Measurements from ENCODE around the gene ANKRD34B. TPM values are rescaled to one million over a fixed set of nuclear protein-coding genes. Genes with fewer than 3 reads are reported as not detected.
A peak's percentile ranks its signal among the peaks of the same experiment; 100 is the strongest.

ANKRD34B gene
- total RNA-seq, 1 donor from 2014 or later: 0.07 TPM

- DNase-seq (ENCODE audit: extremely low spot score, unreplicated experiment): no peak
- Mint-ChIP-seq H3K36me3 (peaks cover 5% of the 10 kb centered on the region), H3K27ac (no peak overlapping the region), H3K4me3 (no peak overlapping the region), H3K27me3 (peaks cover 84% of the 10 kb centered on the region), H3K4me1 (ENCODE audit: unreplicated experiment) (peaks cover 3% of the 10 kb centered on the region), H3K9me3 (no peaks in the 10 kb centered on the region)
- no peak for TF ChIP-seq CTCF (conservative IDR thresholded peaks at IDR 0.05)
These were observed 3.0 kb upstream of the ANKRD34B start for GRCh38 chr5:80573062-80573461.

- peak overlapping the region; percentile 60 for H3K4me3 Mint-ChIP-seq
- TF ChIP-seq CTCF (conservative IDR thresholded peaks at IDR 0.05): no peak
- peaks cover 3% of the 10 kb centered on the region for H3K4me1 Mint-ChIP-seq (ENCODE audit: unreplicated experiment)
- DNase-seq (ENCODE audit: extremely low spot score, unreplicated experiment): no peak
- no peaks in the 10 kb centered on the region for H3K9me3 Mint-ChIP-seq
- peaks cover 81% of the 10 kb centered on the region for H3K27me3 Mint-ChIP-seq
- H3K27ac Mint-ChIP-seq: no peak overlapping the region
- H3K36me3 Mint-ChIP-seq: peaks cover 5% of the 10 kb centered on the region
These were observed 757 bp downstream of the ANKRD34B start for GRCh38 chr5:80569086-80569960.

GRCh38 chr5:80568251-80568650 is 1.8 kb downstream of the ANKRD34B start:
- Mint-ChIP-seq H3K27me3 (peaks cover 82% of the 10 kb centered on the region), H3K4me3 (peak overlapping the region; percentile 57), H3K4me1 (ENCODE audit: unreplicated experiment) (peaks cover 3% of the 10 kb centered on the region), H3K36me3 (peaks cover 5% of the 10 kb centered on the region), H3K9me3 (no peaks in the 10 kb centered on the region), H3K27ac (no peak overlapping the region)
- TF ChIP-seq CTCF (conservative IDR thresholded peaks at IDR 0.05): no peak
- DNase-seq (ENCODE audit: extremely low spot score, unreplicated experiment): no peak

- Mint-ChIP-seq H3K36me3 (no peaks in the 10 kb centered on the region), H3K27me3 (peaks cover 79% of the 10 kb centered on the region), H3K4me1 (ENCODE audit: unreplicated experiment) (peaks cover 3% of the 10 kb centered on the region), H3K27ac (no peak overlapping the region), H3K9me3 (no peaks in the 10 kb centered on the region), H3K4me3 (no peak overlapping the region)
- TF ChIP-seq CTCF (conservative IDR thresholded peaks at IDR 0.05): no peak
- DNase-seq (ENCODE audit: extremely low spot score, unreplicated experiment): no peak
These were observed 3.3 kb downstream of the ANKRD34B start for GRCh38 chr5:80566711-80567259.

- Mint-ChIP-seq H3K9me3 (no peaks in the 10 kb centered on the region), H3K4me1 (ENCODE audit: unreplicated experiment) (no peaks in the 10 kb centered on the region), H3K27ac (no peak overlapping the region), H3K4me3 (no peak overlapping the region), H3K27me3 (peaks cover 70% of the 10 kb centered on the region), H3K36me3 (no peaks in the 10 kb centered on the region)
- TF ChIP-seq CTCF (conservative IDR thresholded peaks at IDR 0.05): no peak
- DNase-seq (ENCODE audit: extremely low spot score, unreplicated experiment): no peak
These were observed 4.8 kb downstream of the ANKRD34B start for GRCh38 chr5:80565330-80565729.

Data from type B pancreatic cell (in vitro differentiated cells).